Cerebellar cortex (tissue), 1 donor: ENCODE results near the gene NXPE2.

Experiments
- DNase-seq: peaks from one replicate; pipeline ENCODE4 v3.0.0-alpha.2; 2015; ENCODE audit warnings: low spot score

The NXPE2 gene

GRCh38 chr11:114745150-114745671 lies 66.9 kb downstream of the NXPE2 start:
- no peak for DNase-seq

GRCh38 chr11:114746013-114746412 lies 67.7 kb downstream of the NXPE2 start:
- DNase-seq = no peak
